Measurements from ENCODE around the gene KLHDC8A.
"Not testable (repeated sequence)": the region's sequence is repeated elsewhere in the genome, so short reads cannot be mapped to it uniquely, and the experiment has no call there.

KLHDC8A gene, protein sequence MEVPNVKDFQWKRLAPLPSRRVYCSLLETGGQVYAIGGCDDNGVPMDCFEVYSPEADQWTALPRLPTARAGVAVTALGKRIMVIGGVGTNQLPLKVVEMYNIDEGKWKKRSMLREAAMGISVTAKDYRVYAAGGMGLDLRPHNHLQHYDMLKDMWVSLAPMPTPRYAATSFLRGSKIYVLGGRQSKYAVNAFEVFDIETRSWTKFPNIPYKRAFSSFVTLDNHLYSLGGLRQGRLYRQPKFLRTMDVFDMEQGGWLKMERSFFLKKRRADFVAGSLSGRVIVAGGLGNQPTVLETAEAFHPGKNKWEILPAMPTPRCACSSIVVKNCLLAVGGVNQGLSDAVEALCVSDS

DNA sequence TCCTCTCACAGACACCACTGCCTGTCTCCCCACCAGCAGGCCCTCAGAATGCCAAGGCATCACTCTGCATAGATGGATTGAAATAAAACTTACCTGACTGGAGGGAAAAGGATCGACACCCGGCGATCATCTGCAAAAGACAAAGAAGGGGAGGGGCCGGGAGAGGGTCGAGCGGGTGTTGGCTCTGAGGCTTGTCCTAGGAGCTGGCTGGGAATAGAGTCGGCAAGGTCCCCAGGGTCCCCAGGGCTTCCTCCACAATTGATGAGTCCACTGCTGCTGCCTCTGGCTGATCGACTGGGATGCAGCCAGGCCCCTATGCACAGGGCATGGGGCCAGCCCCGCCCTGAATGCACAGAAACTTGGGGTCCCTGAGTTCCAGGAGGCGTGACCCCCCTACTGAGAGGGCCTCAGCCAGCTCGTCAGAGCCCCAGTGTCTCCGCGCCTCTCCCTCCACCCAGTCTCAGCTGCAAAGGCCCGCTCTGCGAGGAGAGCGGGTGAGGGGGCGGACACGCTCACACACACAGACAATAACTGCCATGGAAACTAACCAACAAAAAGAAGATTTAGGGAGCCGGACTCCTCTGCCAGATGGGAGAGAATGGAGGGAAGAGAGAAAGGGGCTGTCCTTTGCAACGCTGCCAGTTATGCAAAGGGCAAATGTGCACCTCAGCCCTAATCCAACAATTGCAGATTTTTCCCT, at the start of gene KLHDC8A:
Gene KLHDC8A (minus strand): TSS at position 483 of the 700 bp plus-strand sequence. CDS start 13,318 bp downstream, outside the sequence.
- no peak for DNase-seq (ENCODE audit: low read depth in 2 of 2)

- not testable (repeated sequence) for DNase-seq (ENCODE audit: low read depth in 2 of 2)
Measured at GRCh38 chr1:205406252-205406651, 49.5 kb upstream of the KLHDC8A start.

- DNase-seq (ENCODE audit: low read depth in 2 of 2), result not testable (repeated sequence)
Measured at GRCh38 chr1:205404484-205404883, 47.8 kb upstream of the KLHDC8A start.

DNA sequence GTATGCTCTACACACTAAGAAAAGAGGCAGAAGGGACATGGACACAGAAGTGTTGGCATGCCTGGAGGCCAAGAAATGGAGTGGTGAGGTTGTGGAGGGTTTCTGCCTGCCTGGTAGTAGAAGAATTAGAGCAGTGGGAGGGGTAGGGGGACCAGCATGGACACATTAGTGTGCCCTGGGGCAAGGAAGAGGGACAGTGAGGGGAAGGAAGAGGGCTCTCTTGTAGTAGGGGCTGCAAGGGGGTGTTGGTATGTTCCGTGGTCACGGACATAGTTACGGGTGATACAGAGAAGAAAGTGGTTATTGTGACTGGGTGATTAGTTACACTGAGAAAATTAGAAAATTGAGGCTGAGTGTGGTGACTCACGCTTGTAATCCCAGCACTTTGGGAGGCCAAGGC, 41.9 kb upstream of the KLHDC8A start:
- no peak for DNase-seq (ENCODE audit: low read depth in 2 of 2)

GRCh38 chr1:205396967-205397616, 40.4 kb upstream of the KLHDC8A start:
- DNase-seq (ENCODE audit: low read depth in 2 of 2), result no peak

DNA sequence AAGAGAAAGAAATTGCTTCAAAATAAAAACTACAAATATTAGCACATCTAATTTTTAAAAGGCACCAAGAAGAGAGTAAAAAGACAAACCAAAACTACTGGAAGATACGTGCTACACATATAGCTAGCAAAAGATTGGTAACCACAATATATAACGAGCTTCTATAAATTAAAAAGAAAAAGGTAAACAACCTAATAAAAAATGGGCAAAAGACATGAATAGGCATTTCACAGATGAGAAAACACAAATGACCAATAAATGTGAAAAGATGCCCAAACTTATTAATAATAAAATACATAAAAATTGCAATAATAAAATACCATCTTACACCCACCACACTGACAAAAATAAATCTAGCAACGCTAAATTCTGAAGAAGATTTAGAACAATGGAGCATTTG, 38.9 kb upstream of the KLHDC8A start:
- no peak for DNase-seq (ENCODE audit: low read depth in 2 of 2)

DNA sequence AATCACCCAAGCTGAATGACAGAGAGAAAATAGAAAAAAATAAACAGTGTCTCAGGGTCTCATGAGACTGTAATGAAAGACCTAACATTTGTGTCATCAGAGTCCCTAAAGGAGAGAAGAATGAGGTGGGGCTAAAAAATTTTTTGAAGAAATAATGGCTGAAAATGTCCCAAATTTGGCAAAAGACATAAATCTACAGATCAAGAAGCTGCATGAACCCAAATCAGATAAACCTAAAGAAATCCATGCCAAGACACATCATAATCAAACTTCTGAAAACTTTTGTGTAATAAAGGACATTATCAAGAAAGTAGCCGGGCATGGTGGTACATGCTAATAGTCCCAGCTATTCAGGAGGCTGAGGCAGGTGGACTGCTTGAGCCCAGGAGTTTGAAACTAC, 35.9 kb upstream of the KLHDC8A start:
- no peak for DNase-seq (ENCODE audit: low read depth in 2 of 2)

GRCh38 chr1:205391386-205391785, 34.7 kb upstream of the KLHDC8A start:
- no peak for DNase-seq (ENCODE audit: low read depth in 2 of 2)

GRCh38 chr1:205387845-205388244, 31.1 kb upstream of the KLHDC8A start:
- no peak for DNase-seq (ENCODE audit: low read depth in 2 of 2)

GRCh38 chr1:205382990-205383389, 26.3 kb upstream of the KLHDC8A start:
- DNase-seq (ENCODE audit: low read depth in 2 of 2), result not testable (repeated sequence)

DNA sequence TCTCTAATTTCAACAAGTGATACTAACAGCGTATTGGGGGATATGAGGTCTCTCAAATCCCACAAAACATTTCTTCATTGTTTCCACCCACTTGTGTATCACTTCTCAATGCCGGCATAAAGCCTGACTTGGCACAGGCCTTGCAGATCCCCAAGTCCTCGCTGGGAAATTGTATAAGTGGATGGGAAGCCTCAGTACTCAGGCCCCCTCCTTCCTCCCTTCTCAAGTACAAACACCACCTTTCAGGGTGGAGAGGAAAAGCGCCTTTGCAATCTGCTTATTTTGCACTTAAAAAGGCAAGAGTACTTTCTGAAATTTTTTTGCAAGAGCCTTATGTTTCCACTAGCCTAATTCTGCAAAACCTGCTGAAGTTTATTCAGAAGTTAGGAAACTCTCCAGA, 25.8 kb upstream of the KLHDC8A start:
- DNase-seq (ENCODE audit: low read depth in 2 of 2), result no peak

DNA sequence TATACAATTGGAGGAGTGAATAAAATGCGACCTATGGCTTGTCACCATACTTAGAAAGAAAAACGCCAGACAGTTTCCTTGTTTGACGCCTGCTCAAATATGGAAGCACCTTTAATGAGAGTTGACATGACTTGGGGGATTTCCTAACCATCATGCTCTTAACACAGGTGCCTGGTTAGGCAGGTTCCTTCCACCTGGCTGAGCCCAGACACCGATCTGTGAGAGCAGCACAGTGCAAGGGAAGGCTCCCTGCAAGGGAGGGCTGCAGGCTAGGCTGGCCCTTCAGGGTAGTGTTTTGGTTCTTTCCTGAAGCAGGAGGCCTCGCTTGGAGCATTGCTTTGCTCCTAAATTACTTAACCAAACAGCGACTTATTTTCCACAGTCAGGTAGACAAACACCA, 24.6 kb upstream of the KLHDC8A start:
- no peak for DNase-seq (ENCODE audit: low read depth in 2 of 2)

- DNase-seq (ENCODE audit: low read depth in 2 of 2), result no peak
Measured at GRCh38 chr1:205380882-205381281, 24.2 kb upstream of the KLHDC8A start.

- DNase-seq (ENCODE audit: low read depth in 2 of 2), result no peak
Measured at GRCh38 chr1:205379056-205379455, 22.3 kb upstream of the KLHDC8A start.

DNA sequence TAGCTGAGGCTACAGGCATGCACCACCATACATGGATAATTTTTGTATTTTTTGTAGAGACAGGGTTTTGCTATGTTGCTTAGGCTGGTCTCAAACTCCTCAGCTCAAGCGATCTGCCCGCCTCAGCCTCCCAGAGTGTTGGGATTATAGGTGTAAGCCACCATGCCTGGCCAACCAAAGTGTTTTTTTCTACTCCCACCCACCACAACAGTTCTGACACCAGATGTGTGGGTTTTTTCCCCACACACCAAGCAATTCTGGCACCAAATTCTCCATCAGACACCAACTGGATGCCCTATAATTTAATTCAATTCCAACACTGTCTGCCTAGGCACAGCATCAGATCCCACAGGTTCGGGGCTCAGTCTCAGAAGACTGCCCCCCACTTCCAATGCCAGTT, 20.6 kb upstream of the KLHDC8A start:
- no peak for DNase-seq (ENCODE audit: low read depth in 2 of 2)

GRCh38 chr1:205376739-205377138, 20.0 kb upstream of the KLHDC8A start:
- no peak for DNase-seq (ENCODE audit: low read depth in 2 of 2)

GRCh38 chr1:205375835-205376545, 19.3 kb upstream of the KLHDC8A start:
- DNase-seq (ENCODE audit: low read depth in 2 of 2), result no peak

GRCh38 chr1:205374210-205375078, 17.7 kb upstream of the KLHDC8A start:
- DNase-seq (ENCODE audit: low read depth in 2 of 2), result no peak

GRCh38 chr1:205373798-205374175, 17.1 kb upstream of the KLHDC8A start:
- DNase-seq (ENCODE audit: low read depth in 2 of 2), result no peak

- DNase-seq (ENCODE audit: low read depth in 2 of 2), result no peak
Measured at GRCh38 chr1:205373022-205373797, 16.5 kb upstream of the KLHDC8A start.
